ENCODE results near the gene OR10A2. TPM values are rescaled to one million over a fixed set of nuclear protein-coding genes. Genes with fewer than 3 reads are reported as not detected.

Gene OR10A2
- total RNA-seq (not detected), polyA plus RNA-seq (not detected)
- long read RNA-seq, donor 1: 0 reads
- long read RNA-seq, donor 2: 0 reads

GRCh38 chr11:6862961-6863360 is at the start of gene OR10A2:
TSS of gene OR10A2 (plus strand) at chr11:6863057. CDS start at chr11:6869755, 6,698 bp downstream.
- DNase-seq: no peak
- Histone ChIP-seq H3K4me1 (no peaks in the 10 kb centered on the region), H3K9me3 (no peaks in the 10 kb centered on the region), H3K27ac (no peak within 1 kb of the TSS), H3K36me3 (no peaks in the 10 kb centered on the region), H3K4me3 (no peak within 1 kb of the TSS), H3K27me3 (replicated peaks in 1 of 7) (no peaks in the 10 kb centered on the region)
- TF ChIP-seq CTCF (IDR thresholded peaks at IDR 0.05 in 8 of 11, conservative IDR thresholded peaks at IDR 0.05 in 3 of 11) (no peak), POLR2A (IDR thresholded peaks at IDR 0.05) (no peak), POLR2AphosphoS5 (IDR thresholded peaks at IDR 0.05) (no peak)
- intact Hi-C loops (cut with DNase I; ENCODE audit: low total_unique reads): no loop called here
- 52 to 70% (median 55%) methylated on average over 1 of the region's 1 CpG for WGBS, 5 donors

GRCh38 chr11:6813656-6814055 is 49.2 kb upstream of the OR10A2 start:
- no peak overlapping the region for H3K27ac ChIP-seq
- peaks cover 0 to 8% (median 0%) of the 10 kb centered on the region in 8 donors for H3K9me3 ChIP-seq
- TF ChIP-seq POLR2AphosphoS5 (IDR thresholded peaks at IDR 0.05) (no peak), POLR2A (IDR thresholded peaks at IDR 0.05) (no peak), CTCF (IDR thresholded peaks at IDR 0.05 in 8 of 11, conservative IDR thresholded peaks at IDR 0.05 in 3 of 11) (no peak)
- peaks cover 0 to 32% (median 0%) of the 10 kb centered on the region in 7 donors for H3K27me3 ChIP-seq (replicated peaks in 1 of 7)
- no peaks in the 10 kb centered on the region for H3K36me3 ChIP-seq
- no peak for DNase-seq
- intact Hi-C loops (cut with DNase I; ENCODE audit: low total_unique reads): no loop called here
- WGBS, 5 donors: 61 to 86% (median 65%) methylated on average over 2 of the region's 2 CpGs
- H3K4me1 ChIP-seq: peaks cover 0 to 5% (median 0%) of the 10 kb centered on the region in 6 donors
- H3K4me3 ChIP-seq: no peak overlapping the region

GRCh38 chr11:6817694-6818093 is 45.2 kb upstream of the OR10A2 start:
- Histone ChIP-seq H3K27me3 (replicated peaks in 1 of 7) (peaks cover 0 to 11% (median 0%) of the 10 kb centered on the region in 7 donors), H3K4me3 (no peak overlapping the region), H3K9me3 (peaks cover 0 to 19% (median 7%) of the 10 kb centered on the region in 8 donors), H3K36me3 (no peaks in the 10 kb centered on the region), H3K27ac (no peak overlapping the region), H3K4me1 (peaks cover 0 to under 1% (median 0%) of the 10 kb centered on the region in 6 donors)
- intact Hi-C loops (cut with DNase I; ENCODE audit: low total_unique reads): no loop called here
- WGBS, 5 donors: 59 to 87% (median 72%) methylated on average over 1 of the region's 1 CpG
- TF ChIP-seq CTCF (IDR thresholded peaks at IDR 0.05 in 8 of 11, conservative IDR thresholded peaks at IDR 0.05 in 3 of 11) (no peak), POLR2AphosphoS5 (IDR thresholded peaks at IDR 0.05) (no peak), POLR2A (IDR thresholded peaks at IDR 0.05) (no peak)
- no peak for DNase-seq

GRCh38 chr11:6818967-6819366 is 43.9 kb upstream of the OR10A2 start:
- peaks cover 0 to under 1% (median 0%) of the 10 kb centered on the region in 7 donors for H3K27me3 ChIP-seq (replicated peaks in 1 of 7)
- whole genome bisulfite sequencing, 5 donors: 88 to 100% (median 90%) methylated on average over 1 to 5 of the region's 5 CpGs
- no peaks in the 10 kb centered on the region for H3K4me1 ChIP-seq
- peaks cover 0 to 19% (median 7%) of the 10 kb centered on the region in 8 donors for H3K9me3 ChIP-seq
- intact Hi-C loops (cut with DNase I; ENCODE audit: low total_unique reads): no loop called here
- H3K4me3 ChIP-seq: no peak overlapping the region
- no peaks in the 10 kb centered on the region for H3K36me3 ChIP-seq
- no peak for DNase-seq
- no peak overlapping the region for H3K27ac ChIP-seq
- TF ChIP-seq POLR2A (IDR thresholded peaks at IDR 0.05) (no peak), CTCF (IDR thresholded peaks at IDR 0.05 in 8 of 11, conservative IDR thresholded peaks at IDR 0.05 in 3 of 11) (no peak), POLR2AphosphoS5 (IDR thresholded peaks at IDR 0.05) (no peak)
